DOHH2 (cell line): ENCODE results near the gene RUNX1.

Source experiments
- H3F3A ChIP-seq: fragments of 200-600 bp; sonication (generic), shearing (Covaris generic); 2 replicates; pipeline ENCODE4 v1.6.0; 2016; ENCODE audit warnings: antibody characterized with exemption, mild to moderate bottlenecking; ENCODE audit not compliant: control insufficient read depth, insufficient read depth
- H3K27ac ChIP-seq: fragments of 200-600 bp; sonication (generic); 2 replicates; pipeline ENCODE4 v1.5.1; 2014; ENCODE audit warnings: low read depth, mild to moderate bottlenecking, low read length, moderate library complexity
- H3K27me3 ChIP-seq: fragments of 200-600 bp; sonication (generic); 2 replicates; pipeline ENCODE4 v1.6.1; 2014; ENCODE audit warnings: mild to moderate bottlenecking, low read length, mixed read lengths; ENCODE audit not compliant: control insufficient read depth
- H3K36me3 ChIP-seq: fragments of 200-600 bp; sonication (generic); 2 replicates; pipeline ENCODE4 v1.6.1; 2014; ENCODE audit warnings: mild to moderate bottlenecking, low read length, moderate library complexity, mixed read lengths; ENCODE audit not compliant: control insufficient read depth
- H3K4me1 ChIP-seq: fragments of 200-600 bp; sonication (generic); 2 replicates; pipeline ENCODE4 v1.6.1; 2014; ENCODE audit warnings: mild to moderate bottlenecking, low read length, mixed read lengths; ENCODE audit not compliant: control insufficient read depth
- H3K4me2 ChIP-seq: fragments of 200-600 bp; sonication (generic); 2 replicates; pipeline ENCODE4 v1.6.0; 2014; ENCODE audit warnings: mild to moderate bottlenecking, low read length, moderate library complexity
- H3K4me3 ChIP-seq: fragments of 200-600 bp; sonication (generic); 2 replicates; pipeline ENCODE4 v1.5.1; 2014; ENCODE audit warnings: mild to moderate bottlenecking, low read length, mixed read lengths
- H3K79me2 ChIP-seq: fragments of 200-600 bp; sonication (generic); 2 replicates; pipeline ENCODE4 v1.6.1; 2014; ENCODE audit warnings: mild to moderate bottlenecking, low read length, mixed read lengths; ENCODE audit not compliant: control insufficient read depth
- H3K9me2 ChIP-seq: fragments of 200-600 bp; sonication (generic); replicated peaks from 2 replicates; pipeline ENCODE4 v1.6.1; 2014; ENCODE audit warnings: mild to moderate bottlenecking, low read length, mixed read lengths; ENCODE audit not compliant: control insufficient read depth
- H3K9me3 ChIP-seq: fragments of 200-600 bp; sonication (generic); 2 replicates; pipeline ENCODE4 v1.6.1; 2014; ENCODE audit warnings: antibody characterized with exemption, low read length, mixed read lengths; ENCODE audit not compliant: control insufficient read depth, insufficient read depth
- H4K20me1 ChIP-seq: fragments of 200-600 bp; sonication (generic); 2 replicates; pipeline ENCODE4 v1.6.0; 2014; ENCODE audit warnings: low read depth, mild to moderate bottlenecking, antibody characterized with exemption, low read length, moderate library complexity; ENCODE audit not compliant: control insufficient read depth, insufficient read depth
- EZH2phosphoT487 ChIP-seq: fragments of 200-600 bp; sonication (generic); IDR thresholded peaks from 2 replicates; pipeline ENCODE4 v1.6.1; 2017; ENCODE audit warnings: borderline replicate concordance, mild to moderate bottlenecking, antibody characterized with exemption, low read length, moderate library complexity, mixed read lengths
- TF ChIP-seq, protein P1 (sequence below): fragments of 200-600 bp; sonication (generic); IDR thresholded peaks from one replicate; pipeline ENCODE4 v1.5.1; 2014; ENCODE audit warnings: antibody characterized with exemption, mild to moderate bottlenecking, low read depth, low read length; ENCODE audit not compliant: poor library complexity, severe bottlenecking

Gene RUNX1

DNA sequence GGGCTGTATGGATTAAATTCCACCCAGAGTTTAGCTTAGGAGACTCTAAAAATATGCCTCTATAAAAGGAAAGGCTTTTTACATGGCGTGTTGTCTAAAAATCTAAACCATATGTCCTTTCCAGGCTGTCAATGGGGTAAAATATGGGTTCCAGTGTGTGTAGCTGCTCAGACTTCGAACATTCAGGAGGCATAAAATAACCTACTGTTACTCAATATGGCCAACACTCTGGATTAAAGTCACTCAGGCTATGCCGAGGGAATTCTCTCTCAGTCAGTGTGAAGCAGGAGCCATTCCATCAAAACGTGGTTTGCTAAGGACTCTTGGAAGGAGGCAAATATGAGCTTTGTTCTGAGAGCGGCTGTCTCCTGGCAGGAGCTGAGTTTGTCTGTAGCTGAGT, 135.3 kb downstream of the RUNX1 start:
- TF ChIP-seq, protein P1, sequence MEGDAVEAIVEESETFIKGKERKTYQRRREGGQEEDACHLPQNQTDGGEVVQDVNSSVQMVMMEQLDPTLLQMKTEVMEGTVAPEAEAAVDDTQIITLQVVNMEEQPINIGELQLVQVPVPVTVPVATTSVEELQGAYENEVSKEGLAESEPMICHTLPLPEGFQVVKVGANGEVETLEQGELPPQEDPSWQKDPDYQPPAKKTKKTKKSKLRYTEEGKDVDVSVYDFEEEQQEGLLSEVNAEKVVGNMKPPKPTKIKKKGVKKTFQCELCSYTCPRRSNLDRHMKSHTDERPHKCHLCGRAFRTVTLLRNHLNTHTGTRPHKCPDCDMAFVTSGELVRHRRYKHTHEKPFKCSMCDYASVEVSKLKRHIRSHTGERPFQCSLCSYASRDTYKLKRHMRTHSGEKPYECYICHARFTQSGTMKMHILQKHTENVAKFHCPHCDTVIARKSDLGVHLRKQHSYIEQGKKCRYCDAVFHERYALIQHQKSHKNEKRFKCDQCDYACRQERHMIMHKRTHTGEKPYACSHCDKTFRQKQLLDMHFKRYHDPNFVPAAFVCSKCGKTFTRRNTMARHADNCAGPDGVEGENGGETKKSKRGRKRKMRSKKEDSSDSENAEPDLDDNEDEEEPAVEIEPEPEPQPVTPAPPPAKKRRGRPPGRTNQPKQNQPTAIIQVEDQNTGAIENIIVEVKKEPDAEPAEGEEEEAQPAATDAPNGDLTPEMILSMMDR = no peak
- no peak for TF ChIP-seq EZH2phosphoT487
- Histone ChIP-seq H4K20me1 (peaks cover 2% of the 10 kb centered on the region; the same call in 1 of the 2 replicates), H3K4me1 (peaks cover 44% of the 10 kb centered on the region)

DNA sequence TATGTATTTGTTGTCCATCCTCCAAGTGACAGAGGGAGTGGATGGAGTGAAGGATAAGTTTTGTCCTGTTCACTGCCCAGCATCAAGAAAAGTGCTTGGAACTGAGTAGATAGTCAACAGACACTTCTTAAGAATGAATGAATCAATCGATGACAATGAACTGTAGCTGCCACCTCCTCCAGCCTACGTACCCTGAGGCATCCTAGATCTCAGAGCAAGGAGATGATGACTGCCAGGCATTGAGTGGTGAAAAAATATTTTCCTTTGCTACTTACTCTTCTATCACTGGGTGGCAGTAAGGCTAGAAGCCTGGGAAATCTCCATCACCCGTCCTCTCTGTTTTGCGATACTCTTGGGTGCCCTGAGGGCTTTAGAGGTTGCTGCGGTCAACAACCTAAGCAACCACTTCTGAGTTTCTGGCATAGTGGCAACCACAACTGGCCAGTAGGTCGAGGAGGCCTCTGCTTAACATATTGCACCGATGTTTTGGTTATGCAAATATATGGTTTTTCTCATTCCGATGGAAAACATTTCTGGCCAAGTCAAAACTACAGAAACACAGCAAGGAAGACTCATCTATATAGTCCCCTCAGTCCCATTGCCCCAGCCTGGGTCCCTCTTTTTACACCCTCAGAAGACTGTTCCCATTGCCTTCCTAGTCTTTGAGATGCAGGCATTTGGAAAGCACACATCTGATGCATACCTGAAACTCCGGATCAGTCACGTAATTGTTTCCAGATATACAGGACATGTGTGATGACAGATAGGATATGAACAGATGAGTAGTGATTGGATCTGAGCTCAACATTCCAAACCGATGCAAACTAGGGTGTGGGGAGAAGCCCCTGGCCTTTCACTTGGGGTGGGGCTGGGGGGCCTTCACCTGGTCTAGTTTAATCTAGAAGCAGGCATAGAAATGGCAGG, 136.8 kb downstream of the RUNX1 start:
- TF ChIP-seq EZH2phosphoT487 = no peak
- TF ChIP-seq, protein P1 = no peak
- Histone ChIP-seq H3K36me3 (peaks cover 17% of the 10 kb centered on the region), H4K20me1 (peaks cover 8% of the 10 kb centered on the region; the same call in 1 of the 2 replicates), H3K27ac (no peak overlapping the region), H3K4me3 (0 out of 2 replicates have a peak overlapping the region, but pooled peaks have one; percentile 2), H3K79me2 (peaks cover 79% of the 10 kb centered on the region), H3K4me2 (peak overlapping the region; percentile 44), H3K4me1 (peaks cover 56% of the 10 kb centered on the region), H3K27me3 (no peaks in the 10 kb centered on the region), H3F3A (no peaks in the 10 kb centered on the region), H3K9me3 (no peaks in the 10 kb centered on the region), H3K9me2 (no peaks in the 10 kb centered on the region)

More for the DNA sequence above, 135.3 kb downstream of the RUNX1 start:
- Histone ChIP-seq H3K79me2 (peaks cover 68% of the 10 kb centered on the region), H3K27me3 (no peaks in the 10 kb centered on the region), H3K36me3 (peaks cover 17% of the 10 kb centered on the region), H3F3A (no peaks in the 10 kb centered on the region), H3K9me2 (no peaks in the 10 kb centered on the region), H3K27ac (no peak overlapping the region), H3K4me3 (no peak overlapping the region), H3K4me2 (no peak overlapping the region), H3K9me3 (no peaks in the 10 kb centered on the region)

DNA sequence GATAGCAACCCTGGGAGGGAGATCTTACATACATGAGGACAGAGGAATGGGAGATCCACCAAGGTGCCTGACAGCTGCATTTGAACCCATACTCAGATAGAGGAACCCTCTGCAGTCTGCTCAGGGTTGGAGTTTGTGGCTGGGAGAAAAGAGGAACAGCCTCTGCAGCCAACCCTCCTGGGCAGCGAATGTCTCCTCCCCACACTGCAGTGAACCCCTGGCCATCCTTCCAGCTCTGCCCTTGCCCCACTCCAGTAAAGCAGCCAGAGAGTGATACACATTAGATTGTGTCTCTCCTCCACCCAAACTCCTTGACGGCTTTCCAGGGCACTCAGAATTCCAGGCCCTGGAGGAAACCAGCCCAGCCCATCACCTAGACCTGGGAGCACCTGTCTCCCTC, 137.7 kb downstream of the RUNX1 start:
- peaks cover 77% of the 10 kb centered on the region for H3K79me2 ChIP-seq
- no peaks in the 10 kb centered on the region for H3K9me3 ChIP-seq
- no peaks in the 10 kb centered on the region for H3K27me3 ChIP-seq
- H3K36me3 ChIP-seq = peaks cover 17% of the 10 kb centered on the region
- H3K4me3 ChIP-seq = 0 out of 2 replicates have a peak overlapping the region, but pooled peaks have one; percentile 3
- no peak overlapping the region for H3K27ac ChIP-seq
- H3F3A ChIP-seq = no peaks in the 10 kb centered on the region
- no peaks in the 10 kb centered on the region for H3K9me2 ChIP-seq
- peaks cover 11% of the 10 kb centered on the region; the same call in 1 of the 2 replicates for H4K20me1 ChIP-seq
- H3K4me2 ChIP-seq = peak overlapping the region; percentile 44
- TF ChIP-seq EZH2phosphoT487 = no peak
- TF ChIP-seq, protein P1 = no peak
- peaks cover 56% of the 10 kb centered on the region for H3K4me1 ChIP-seq
